HG03378 (cell line): ENCODE data around the gene NTRK2.

Experiments used
- ATAC-seq: cut with Tn5 transposase; IDR thresholded peaks from one replicate; pipeline ENCODE4 v1.9.1; 2021; ENCODE audit warnings: mild to moderate bottlenecking, moderate library complexity; ENCODE audit not compliant: unreplicated experiment

Gene NTRK2

GRCh38 chr9:84778570-84778969, 109.0 kb downstream of the NTRK2 start:
- ATAC-seq: no peak

- ATAC-seq: no peak
Observed at GRCh38 chr9:84779883-84780282, 110.4 kb downstream of the NTRK2 start.

GRCh38 chr9:84780385-84780784, 110.9 kb downstream of the NTRK2 start:
- ATAC-seq: no peak

DNA sequence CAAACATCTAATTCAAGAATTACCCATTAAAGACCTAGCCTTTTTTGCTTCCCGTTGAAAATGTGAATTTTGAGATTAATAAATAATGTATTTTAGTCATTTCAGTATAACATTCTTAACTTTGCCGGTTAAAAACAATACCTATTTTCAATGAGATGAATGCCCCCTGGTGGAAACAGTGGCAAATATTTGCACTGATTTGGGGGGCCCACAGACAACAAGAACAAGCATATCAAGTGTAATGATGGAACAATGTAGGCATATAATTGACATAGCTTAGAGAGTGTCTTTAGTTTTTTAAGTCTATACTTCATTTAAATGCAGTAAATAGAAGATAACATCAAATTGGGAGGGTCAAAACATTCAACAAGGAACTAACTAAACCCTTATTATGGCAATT, 111.9 kb downstream of the NTRK2 start:
- ATAC-seq: no peak

GRCh38 chr9:84781931-84782866, 112.7 kb downstream of the NTRK2 start:
- no peak for ATAC-seq

- no peak for ATAC-seq
Observed at GRCh38 chr9:84785792-84786547, 116.4 kb downstream of the NTRK2 start.

GRCh38 chr9:84788803-84789462, 119.4 kb downstream of the NTRK2 start:
- ATAC-seq: no peak

DNA sequence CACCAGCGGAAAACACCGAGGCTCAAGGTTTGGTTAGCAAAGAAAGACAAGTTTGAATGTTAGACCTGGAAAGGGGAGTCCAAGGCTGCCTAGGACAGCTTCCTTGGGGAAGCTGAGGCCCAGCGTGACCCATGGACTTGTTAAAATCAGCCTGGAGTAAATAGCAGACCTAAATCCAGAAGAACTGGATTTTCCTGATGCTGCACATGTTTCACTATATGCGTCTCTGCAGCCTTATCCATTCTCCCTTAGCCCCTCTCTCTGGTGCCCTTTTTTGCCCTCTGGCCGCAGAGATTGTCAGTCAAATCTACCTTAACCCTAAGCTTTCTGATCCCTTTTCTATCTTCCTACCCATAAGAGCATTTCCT, 119.9 kb downstream of the NTRK2 start:
- ATAC-seq: no peak

- no peak for ATAC-seq
Observed at GRCh38 chr9:84791643-84792042, 122.1 kb downstream of the NTRK2 start.

- no peak for ATAC-seq
Observed at GRCh38 chr9:84793251-84793650, 123.7 kb downstream of the NTRK2 start.

- ATAC-seq: no peak
Observed at GRCh38 chr9:84794981-84795637, 125.6 kb downstream of the NTRK2 start.

DNA sequence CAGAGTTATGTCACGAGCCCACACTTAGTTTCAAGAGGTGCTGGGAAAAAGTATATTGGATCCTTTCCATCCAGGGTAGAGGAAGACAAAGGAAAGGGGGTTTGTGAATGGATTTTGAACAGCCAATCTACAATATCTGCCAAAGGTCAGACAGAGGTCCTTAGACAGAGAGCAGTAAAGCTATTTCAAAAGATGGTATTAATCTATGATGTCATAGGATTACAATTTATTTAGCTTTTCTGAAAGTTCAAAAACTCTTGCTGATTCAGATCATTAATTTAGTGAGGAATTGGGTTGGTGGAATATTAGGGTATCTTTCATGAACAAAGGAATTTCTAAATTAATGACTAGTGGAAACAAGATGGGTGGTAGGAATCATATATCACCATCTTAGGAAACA, 126.9 kb downstream of the NTRK2 start:
- no peak for ATAC-seq

GRCh38 chr9:84799251-84799650, 129.7 kb downstream of the NTRK2 start:
- ATAC-seq: no peak

GRCh38 chr9:84804951-84805694, 135.6 kb downstream of the NTRK2 start:
- ATAC-seq: no peak

- no peak for ATAC-seq
Observed at GRCh38 chr9:84807431-84807830, 137.9 kb downstream of the NTRK2 start.

GRCh38 chr9:84807870-84808390, 138.4 kb downstream of the NTRK2 start:
- ATAC-seq: no peak

DNA sequence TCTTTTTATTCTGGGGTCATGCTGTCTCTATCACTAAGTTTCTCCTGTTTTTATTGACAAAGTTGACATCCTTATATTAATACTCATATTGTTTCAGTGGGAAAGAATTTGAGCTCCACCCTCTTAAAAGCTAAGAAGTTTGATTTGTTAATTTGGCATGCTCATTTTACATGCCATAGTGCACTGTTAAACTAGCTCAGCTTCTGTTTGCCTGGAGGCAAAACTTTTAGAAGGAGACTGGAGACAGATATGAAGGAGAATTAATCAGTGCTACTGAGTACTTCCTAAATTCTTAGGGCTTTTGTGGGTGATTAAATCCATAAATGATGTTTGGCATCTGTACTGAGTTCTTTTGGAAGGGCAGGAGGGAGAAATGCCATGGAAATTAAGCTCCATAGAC, 138.9 kb downstream of the NTRK2 start:
- ATAC-seq: no peak

GRCh38 chr9:84811072-84811750, 141.7 kb downstream of the NTRK2 start:
- ATAC-seq: no peak

GRCh38 chr9:84811751-84812074, 142.2 kb downstream of the NTRK2 start:
- ATAC-seq: no peak

DNA sequence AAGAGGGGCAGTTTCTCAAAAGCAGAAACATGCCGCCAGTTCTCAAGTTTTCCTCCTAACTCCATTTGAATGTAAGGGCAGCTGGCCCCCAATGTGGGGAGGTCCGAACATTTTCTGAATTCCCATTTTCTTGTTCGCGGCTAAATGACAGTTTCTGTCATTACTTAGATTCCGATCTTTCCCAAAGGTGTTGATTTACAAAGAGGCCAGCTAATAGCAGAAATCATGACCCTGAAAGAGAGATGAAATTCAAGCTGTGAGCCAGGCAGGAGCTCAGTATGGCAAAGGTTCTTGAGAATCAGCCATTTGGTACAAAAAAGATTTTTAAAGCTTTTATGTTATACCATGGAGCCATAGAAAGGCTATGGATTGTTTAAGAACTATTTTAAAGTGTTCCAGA, 142.8 kb downstream of the NTRK2 start:
- no peak for ATAC-seq
